Left kidney (tissue), 2 donors: ENCODE data around the gene PLPPR5. TPM values are rescaled to one million over a fixed set of nuclear protein-coding genes. Genes with fewer than 3 reads are reported as not detected.

Experiments
- DNase-seq: peaks from one replicate; pipeline ENCODE4 v3.0.0-alpha.2; 2013
- polyA plus RNA-seq: library from polyadenylated mRNA; unstranded; fragments of 120-200 nt; gene quantifications from one replicate; pipeline ENCODE4 v1.2.1, GENCODE V29; 2013; ENCODE audit not compliant: insufficient read length

The PLPPR5 gene
- polyA plus RNA-seq, 1 donor, result 1.0 TPM

DNA sequence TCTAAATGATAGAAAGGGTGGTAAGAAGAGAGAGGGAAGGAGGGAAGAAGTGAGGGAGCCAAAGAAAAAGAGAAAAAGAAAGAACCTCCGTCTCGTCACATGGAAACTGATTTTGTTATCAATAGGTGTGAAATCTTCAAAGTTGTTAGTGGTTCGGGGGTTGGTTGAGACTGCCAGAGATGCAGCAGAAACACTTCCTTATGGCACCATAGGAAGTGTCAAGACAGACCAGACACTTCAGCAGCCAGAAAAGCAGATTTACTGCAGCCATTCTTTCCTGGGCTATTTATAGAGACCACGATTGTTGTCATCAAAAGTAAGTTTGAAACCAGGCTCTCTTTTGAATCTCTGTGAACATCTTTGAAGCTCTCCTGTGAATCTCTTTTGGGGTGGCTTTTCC is 150.5 kb downstream of the PLPPR5 start:
- no peak for DNase-seq

- DNase-seq, result no peak
Measured at GRCh38 chr1:98849969-98850636, 154.6 kb downstream of the PLPPR5 start.

DNA sequence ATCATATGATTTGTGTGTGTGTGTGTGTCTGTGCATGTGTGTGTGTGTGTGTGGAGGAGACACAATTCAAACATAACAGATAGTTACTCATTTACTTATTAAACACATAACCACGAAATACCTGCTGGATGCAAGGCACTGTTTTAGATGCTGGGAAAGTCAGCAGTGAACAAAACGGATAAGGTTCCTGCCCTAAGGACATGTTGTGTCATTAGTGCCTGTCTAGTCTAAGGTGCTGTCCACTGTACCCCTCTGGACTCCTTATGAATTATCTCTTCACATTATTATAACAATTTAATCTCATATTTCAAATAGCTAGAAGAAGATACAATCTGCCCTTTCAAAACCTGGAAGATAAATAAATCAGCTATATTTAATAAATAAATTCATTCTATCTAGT is 162.4 kb downstream of the PLPPR5 start:
- no peak for DNase-seq
